HEK293 (cell line): ENCODE results near the gene DDX51.
A peak's percentile ranks its signal among the peaks of the same experiment; 100 is the strongest.

Source experiments
- CTCF ChIA-PET: fragments of 350-600 bp; formaldehyde crosslinking; extraction: SDS; loops from one replicate; lab custom pipeline; 2021; ENCODE audit warnings: antibody characterized with exemption; lab: Yijun Ruan, JAX
- POLR2A ChIA-PET: fragments of 300-600 bp; formaldehyde crosslinking; extraction: SDS; loops from one replicate; lab custom pipeline; 2020; ENCODE audit warnings: antibody characterized with exemption, inconsistent platforms; lab: Yijun Ruan, JAX
- H3K27ac ChIP-seq: fragments of 200-500 bp; sonication (Bioruptor generic); 2 replicates; pipeline ENCODE4 v1.5.1; 2014; ENCODE audit warnings: low read depth, low read length, control low read depth, inconsistent platforms; ENCODE audit errors: extremely low read depth
- H3K36me3 ChIP-seq, 2 experiments: fragments of 200-500 bp in 1 of 2; sonication (Bioruptor generic) in 1 of 2; 1 replicate in 1 of 2; 2 replicates in 1 of 2; pipeline ENCODE4 v1.5.1; 2014 to 2017; ENCODE audit warnings: inconsistent platforms in 2 of 2, low read length in 2 of 2; ENCODE audit not compliant: control insufficient read depth in 2 of 2, insufficient read depth in 1 of 2
- H3K4me1 ChIP-seq: fragments of 200-500 bp; sonication (Bioruptor generic); 2 replicates; pipeline ENCODE4 v1.5.1; 2014; ENCODE audit warnings: mild to moderate bottlenecking, low read length, inconsistent platforms; ENCODE audit not compliant: control insufficient read depth, insufficient read depth
- H3K4me3 ChIP-seq: 2 replicates; pipeline ENCODE4 v1.5.1; 2011; ENCODE audit warnings: low read depth, mild to moderate bottlenecking, control low read depth, low read length, moderate library complexity
- H3K9me3 ChIP-seq: fragments of 200-500 bp; sonication (Bioruptor generic); 2 replicates; pipeline ENCODE4 v1.5.1; 2014; ENCODE audit warnings: low read depth, low read length, inconsistent platforms; ENCODE audit not compliant: control insufficient read depth, insufficient read depth
- BCL11A ChIP-seq: fragments of 450-650 bp; formaldehyde crosslinking; IDR thresholded peaks from 2 replicates; pipeline ENCODE4 v1.5.1; 2016; ENCODE audit warnings: low read depth, missing biosample characterization, missing genetic modification characterization
- GLI2 ChIP-seq: fragments of 450-650 bp; formaldehyde crosslinking; IDR thresholded peaks from 2 replicates; pipeline ENCODE4; 2017; ENCODE audit warnings: missing biosample characterization, missing genetic modification characterization, low read depth, borderline replicate concordance
- GLIS1 ChIP-seq: fragments of 450-650 bp; formaldehyde crosslinking; IDR thresholded peaks from 2 replicates; pipeline ENCODE4 v1.5.1; 2016; ENCODE audit warnings: missing biosample characterization, missing genetic modification characterization
- KLF16 ChIP-seq: fragments of 450-650 bp; formaldehyde crosslinking; IDR thresholded peaks from 2 replicates; pipeline ENCODE4 v1.5.1; 2017; ENCODE audit warnings: missing biosample characterization, missing genetic modification characterization
- KLF7 ChIP-seq: fragments of 450-650 bp; formaldehyde crosslinking; IDR thresholded peaks from 2 replicates; pipeline ENCODE4 v1.5.1; 2016; ENCODE audit warnings: missing biosample characterization, missing genetic modification characterization, borderline replicate concordance
- KLF8 ChIP-seq: fragments of 450-650 bp; formaldehyde crosslinking; IDR thresholded peaks from 2 replicates; pipeline ENCODE4 v1.5.1; 2016; ENCODE audit warnings: missing biosample characterization, missing genetic modification characterization
- KLF9 ChIP-seq: fragments of 450-650 bp; formaldehyde crosslinking; IDR thresholded peaks from 2 replicates; pipeline ENCODE4 v1.5.1; 2016; ENCODE audit warnings: missing biosample characterization, missing genetic modification characterization, low read depth
- MEIS1 ChIP-seq: sonication (generic); formaldehyde crosslinking; IDR thresholded peaks from 2 replicates; pipeline ENCODE4 v1.8.1; 2022; ENCODE audit warnings: missing genetic modification reagents, mild to moderate bottlenecking, borderline replicate concordance
- MZF1 ChIP-seq: fragments of 450-650 bp; formaldehyde crosslinking; IDR thresholded peaks from 2 replicates; pipeline ENCODE4 v1.5.1; 2017; ENCODE audit warnings: missing biosample characterization, missing genetic modification characterization, borderline replicate concordance
- SP3 ChIP-seq: fragments of 450-650 bp; formaldehyde crosslinking; IDR thresholded peaks from 2 replicates; pipeline ENCODE4 v1.5.1; 2016; ENCODE audit warnings: missing biosample characterization, missing genetic modification characterization
- ZBTB49 ChIP-seq: fragments of 450-650 bp; formaldehyde crosslinking; IDR thresholded peaks from 2 replicates; pipeline ENCODE4 v1.5.1; 2016; ENCODE audit warnings: missing biosample characterization, missing genetic modification characterization, low read depth
- ZBTB6 ChIP-seq: fragments of 450-650 bp; formaldehyde crosslinking; IDR thresholded peaks from 2 replicates; pipeline ENCODE4 v1.5.1; 2017; ENCODE audit warnings: missing biosample characterization, missing genetic modification characterization
- ZFHX2 ChIP-seq: fragments of 450-650 bp; formaldehyde crosslinking; conservative IDR thresholded peaks from 2 replicates; pipeline ENCODE4 v1.5.1; 2016; ENCODE audit warnings: missing biosample characterization, missing genetic modification characterization
- ZNF175 ChIP-seq: fragments of 450-650 bp; formaldehyde crosslinking; IDR thresholded peaks from 2 replicates; pipeline ENCODE4 v1.5.1; 2016; ENCODE audit warnings: missing biosample characterization, missing genetic modification characterization
- ZNF202 ChIP-seq: fragments of 450-650 bp; formaldehyde crosslinking; IDR thresholded peaks from 2 replicates; pipeline ENCODE4 v1.5.1; 2016; ENCODE audit warnings: missing biosample characterization, missing genetic modification characterization, borderline replicate concordance
- ZNF26 ChIP-seq: fragments of 450-650 bp; formaldehyde crosslinking; IDR thresholded peaks from 2 replicates; pipeline ENCODE4 v1.5.1; 2016; ENCODE audit warnings: missing biosample characterization, missing genetic modification characterization
- ZNF510 ChIP-seq: fragments of 450-650 bp; formaldehyde crosslinking; IDR thresholded peaks from 2 replicates; pipeline ENCODE4 v1.5.1; 2018; ENCODE audit warnings: mild to moderate bottlenecking, missing genetic modification characterization, missing biosample characterization; ENCODE audit not compliant: insufficient replicate concordance
- ZNF596 ChIP-seq: fragments of 450-650 bp; IDR thresholded peaks from 2 replicates; pipeline ENCODE4 v1.5.0; 2018; ENCODE audit warnings: missing biosample characterization, mild to moderate bottlenecking, missing genetic modification characterization, moderate library complexity
- ZNF626 ChIP-seq: fragments of 450-650 bp; sonication (Bioruptor Pico); formaldehyde crosslinking; IDR thresholded peaks from 2 replicates; pipeline ENCODE4 v1.5.1; 2018; ENCODE audit warnings: missing biosample characterization, missing genetic modification characterization, inconsistent platforms
- ZNF658 ChIP-seq: fragments of 450-650 bp; formaldehyde crosslinking; IDR thresholded peaks from 2 replicates; pipeline ENCODE4; 2016; ENCODE audit warnings: missing biosample characterization, missing genetic modification characterization
- ZNF837 ChIP-seq: fragments of 450-650 bp; formaldehyde crosslinking; IDR thresholded peaks from 2 replicates; pipeline ENCODE4 v1.5.1; 2016; ENCODE audit warnings: missing biosample characterization, missing genetic modification characterization
- ZSCAN16 ChIP-seq: fragments of 450-650 bp; formaldehyde crosslinking; IDR thresholded peaks from 2 replicates; pipeline ENCODE4 v1.5.1; 2016; ENCODE audit warnings: missing biosample characterization, missing genetic modification characterization
- TF ChIP-seq, protein P1 (sequence below): fragments of 450-650 bp; formaldehyde crosslinking; IDR thresholded peaks from 2 replicates; pipeline ENCODE4 v1.5.1; 2017; ENCODE audit warnings: missing biosample characterization, missing genetic modification characterization
- TF ChIP-seq, protein P2 (sequence below): fragments of 450-650 bp; IDR thresholded peaks from 2 replicates; pipeline ENCODE4 v1.5.1; 2018; ENCODE audit warnings: missing biosample characterization, missing genetic modification characterization
- TF ChIP-seq, protein P3 (sequence below): fragments of 450-650 bp; formaldehyde crosslinking; IDR thresholded peaks from 2 replicates; pipeline ENCODE4 v1.5.1; 2016; ENCODE audit warnings: missing biosample characterization, missing genetic modification characterization
- TF ChIP-seq, protein P4 (sequence below): fragments of 450-650 bp; formaldehyde crosslinking; IDR thresholded peaks from 2 replicates; pipeline ENCODE4 v1.5.1; 2016; ENCODE audit warnings: missing biosample characterization, missing genetic modification characterization

DDX51 gene

DNA sequence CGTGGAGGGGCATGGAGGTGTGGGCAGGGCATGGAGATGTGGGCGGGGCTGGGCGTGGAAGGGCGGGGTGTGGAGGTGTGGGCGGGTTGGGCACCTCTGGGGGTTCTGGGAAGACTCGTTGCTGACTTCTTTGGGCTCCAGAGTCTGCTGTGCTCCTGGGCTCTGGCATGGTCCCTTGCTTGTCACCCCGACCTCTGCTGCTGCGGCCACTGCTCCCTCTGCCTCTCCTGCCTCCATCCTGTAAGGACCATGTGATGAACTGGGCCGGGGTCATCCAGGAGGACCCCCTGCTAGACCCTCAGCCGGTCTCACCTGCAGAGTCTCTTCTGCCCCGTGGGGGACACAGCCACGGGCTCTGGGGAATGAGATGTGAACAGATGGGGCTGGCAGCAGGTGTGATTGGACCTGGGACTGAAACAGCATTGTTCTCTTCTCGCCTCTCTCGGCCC, 15.5 kb upstream of the DDX51 start:
- Histone ChIP-seq H3K4me1 (peaks cover 8% of the 10 kb centered on the region; the same call in 1 of the 2 replicates), H3K36me3 (peaks cover 13 to 30% of the 10 kb centered on the region in 2 experiments; a peak in 2 of 3 replicates), H3K9me3 (no peaks in the 10 kb centered on the region), H3K4me3 (no peak overlapping the region), H3K27ac (no peak overlapping the region)
- CTCF ChIA-PET = interaction anchor here (0.7 to 2.1 kb wide), 4 partner anchors 11 to 456 kb away, joined by 3 to 5 read pairs (median 4); no protein-coding TSS in a partner anchor
- POLR2A ChIA-PET = no interaction called here
- TF ChIP-seq KLF7 (tag by site-specific recombination) (no peak), ZNF626 (tag by site-specific recombination) (no peak), ZNF26 (no peak), ZBTB49 (tag by site-specific recombination) (no peak), GLIS1 (no peak), ZNF596 (tag by site-specific recombination) (no peak), ZNF510 (tag by site-specific recombination) (no peak), ZFHX2 (tag by site-specific recombination) (peak; percentile 24; the same call in 1 of the 2 replicates), ZNF837 (tag by site-specific recombination) (no peak), ZNF658 (tag by site-specific recombination) (no peak), MZF1 (no peak), KLF8 (tag by site-specific recombination) (0 out of 2 replicates have a peak, but pooled peaks have one; percentile 99), ZBTB6 (tag by site-specific recombination) (no peak), KLF9 (tag by site-specific recombination) (peak; percentile 67; the same call in 1 of the 2 replicates), KLF16 (tag by site-specific recombination) (no peak), SP3 (tag by site-specific recombination) (peak; percentile 32; the same call in 1 of the 2 replicates), ZSCAN16 (tag by site-specific recombination) (no peak), BCL11A (tag by site-specific recombination) (no peak), ZNF202 (tag by site-specific recombination) (no peak), GLI2 (tag by site-specific recombination) (no peak), MEIS1 (CRISPR knock-in tag) (no peak), ZNF175 (no peak)
- TF ChIP-seq, protein P1, sequence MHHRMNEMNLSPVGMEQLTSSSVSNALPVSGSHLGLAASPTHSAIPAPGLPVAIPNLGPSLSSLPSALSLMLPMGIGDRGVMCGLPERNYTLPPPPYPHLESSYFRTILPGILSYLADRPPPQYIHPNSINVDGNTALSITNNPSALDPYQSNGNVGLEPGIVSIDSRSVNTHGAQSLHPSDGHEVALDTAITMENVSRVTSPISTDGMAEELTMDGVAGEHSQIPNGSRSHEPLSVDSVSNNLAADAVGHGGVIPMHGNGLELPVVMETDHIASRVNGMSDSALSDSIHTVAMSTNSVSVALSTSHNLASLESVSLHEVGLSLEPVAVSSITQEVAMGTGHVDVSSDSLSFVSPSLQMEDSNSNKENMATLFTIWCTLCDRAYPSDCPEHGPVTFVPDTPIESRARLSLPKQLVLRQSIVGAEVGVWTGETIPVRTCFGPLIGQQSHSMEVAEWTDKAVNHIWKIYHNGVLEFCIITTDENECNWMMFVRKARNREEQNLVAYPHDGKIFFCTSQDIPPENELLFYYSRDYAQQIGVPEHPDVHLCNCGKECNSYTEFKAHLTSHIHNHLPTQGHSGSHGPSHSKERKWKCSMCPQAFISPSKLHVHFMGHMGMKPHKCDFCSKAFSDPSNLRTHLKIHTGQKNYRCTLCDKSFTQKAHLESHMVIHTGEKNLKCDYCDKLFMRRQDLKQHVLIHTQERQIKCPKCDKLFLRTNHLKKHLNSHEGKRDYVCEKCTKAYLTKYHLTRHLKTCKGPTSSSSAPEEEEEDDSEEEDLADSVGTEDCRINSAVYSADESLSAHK = no peak
- TF ChIP-seq, protein P2, sequence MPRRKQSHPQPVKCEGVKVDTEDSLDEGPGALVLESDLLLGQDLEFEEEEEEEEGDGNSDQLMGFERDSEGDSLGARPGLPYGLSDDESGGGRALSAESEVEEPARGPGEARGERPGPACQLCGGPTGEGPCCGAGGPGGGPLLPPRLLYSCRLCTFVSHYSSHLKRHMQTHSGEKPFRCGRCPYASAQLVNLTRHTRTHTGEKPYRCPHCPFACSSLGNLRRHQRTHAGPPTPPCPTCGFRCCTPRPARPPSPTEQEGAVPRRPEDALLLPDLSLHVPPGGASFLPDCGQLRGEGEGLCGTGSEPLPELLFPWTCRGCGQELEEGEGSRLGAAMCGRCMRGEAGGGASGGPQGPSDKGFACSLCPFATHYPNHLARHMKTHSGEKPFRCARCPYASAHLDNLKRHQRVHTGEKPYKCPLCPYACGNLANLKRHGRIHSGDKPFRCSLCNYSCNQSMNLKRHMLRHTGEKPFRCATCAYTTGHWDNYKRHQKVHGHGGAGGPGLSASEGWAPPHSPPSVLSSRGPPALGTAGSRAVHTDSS (tag by site-specific recombination) = no peak
- TF ChIP-seq, protein P3, sequence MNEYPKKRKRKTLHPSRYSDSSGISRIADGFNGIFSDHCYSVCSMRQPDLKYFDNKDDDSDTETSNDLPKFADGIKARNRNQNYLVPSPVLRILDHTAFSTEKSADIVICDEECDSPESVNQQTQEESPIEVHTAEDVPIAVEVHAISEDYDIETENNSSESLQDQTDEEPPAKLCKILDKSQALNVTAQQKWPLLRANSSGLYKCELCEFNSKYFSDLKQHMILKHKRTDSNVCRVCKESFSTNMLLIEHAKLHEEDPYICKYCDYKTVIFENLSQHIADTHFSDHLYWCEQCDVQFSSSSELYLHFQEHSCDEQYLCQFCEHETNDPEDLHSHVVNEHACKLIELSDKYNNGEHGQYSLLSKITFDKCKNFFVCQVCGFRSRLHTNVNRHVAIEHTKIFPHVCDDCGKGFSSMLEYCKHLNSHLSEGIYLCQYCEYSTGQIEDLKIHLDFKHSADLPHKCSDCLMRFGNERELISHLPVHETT = no peak
- TF ChIP-seq, protein P4, sequence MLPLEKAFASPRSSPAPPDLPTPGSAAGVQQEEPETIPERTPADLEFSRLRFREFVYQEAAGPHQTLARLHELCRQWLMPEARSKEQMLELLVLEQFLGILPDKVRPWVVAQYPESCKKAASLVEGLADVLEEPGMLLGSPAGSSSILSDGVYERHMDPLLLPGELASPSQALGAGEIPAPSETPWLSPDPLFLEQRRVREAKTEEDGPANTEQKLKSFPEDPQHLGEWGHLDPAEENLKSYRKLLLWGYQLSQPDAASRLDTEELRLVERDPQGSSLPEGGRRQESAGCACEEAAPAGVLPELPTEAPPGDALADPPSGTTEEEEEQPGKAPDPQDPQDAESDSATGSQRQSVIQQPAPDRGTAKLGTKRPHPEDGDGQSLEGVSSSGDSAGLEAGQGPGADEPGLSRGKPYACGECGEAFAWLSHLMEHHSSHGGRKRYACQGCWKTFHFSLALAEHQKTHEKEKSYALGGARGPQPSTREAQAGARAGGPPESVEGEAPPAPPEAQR (tag by site-specific recombination) = no peak
